Keratinocyte (primary cell): Measurements from ENCODE around the gene CNOT6.

ENCODE experiments used
- EZH2 ChIP-seq: IDR thresholded peaks from one replicate; pipeline ENCODE4 v1.6.1; 2012; ENCODE audit warnings: inconsistent platforms, mild to moderate bottlenecking, low read length, moderate library complexity
- TF ChIP-seq, protein P1 (sequence below), 3 experiments: IDR thresholded peaks in 1 of 3; conservative IDR thresholded peaks in 1 of 3; optimal IDR thresholded peaks in 1 of 3; 2 replicates in 2 of 3; 3 replicates in 1 of 3; pipeline versions ENCODE3 to v1.5.1; 2011; ENCODE audit warnings: low read length in 3 of 3, mild to moderate bottlenecking in 3 of 3, moderate library complexity in 2 of 3, control low read depth in 1 of 3, inconsistent platforms in 1 of 3; ENCODE audit not compliant: insufficient read depth in 2 of 3; ENCODE audit errors: extremely low read depth in 1 of 3

DNA sequence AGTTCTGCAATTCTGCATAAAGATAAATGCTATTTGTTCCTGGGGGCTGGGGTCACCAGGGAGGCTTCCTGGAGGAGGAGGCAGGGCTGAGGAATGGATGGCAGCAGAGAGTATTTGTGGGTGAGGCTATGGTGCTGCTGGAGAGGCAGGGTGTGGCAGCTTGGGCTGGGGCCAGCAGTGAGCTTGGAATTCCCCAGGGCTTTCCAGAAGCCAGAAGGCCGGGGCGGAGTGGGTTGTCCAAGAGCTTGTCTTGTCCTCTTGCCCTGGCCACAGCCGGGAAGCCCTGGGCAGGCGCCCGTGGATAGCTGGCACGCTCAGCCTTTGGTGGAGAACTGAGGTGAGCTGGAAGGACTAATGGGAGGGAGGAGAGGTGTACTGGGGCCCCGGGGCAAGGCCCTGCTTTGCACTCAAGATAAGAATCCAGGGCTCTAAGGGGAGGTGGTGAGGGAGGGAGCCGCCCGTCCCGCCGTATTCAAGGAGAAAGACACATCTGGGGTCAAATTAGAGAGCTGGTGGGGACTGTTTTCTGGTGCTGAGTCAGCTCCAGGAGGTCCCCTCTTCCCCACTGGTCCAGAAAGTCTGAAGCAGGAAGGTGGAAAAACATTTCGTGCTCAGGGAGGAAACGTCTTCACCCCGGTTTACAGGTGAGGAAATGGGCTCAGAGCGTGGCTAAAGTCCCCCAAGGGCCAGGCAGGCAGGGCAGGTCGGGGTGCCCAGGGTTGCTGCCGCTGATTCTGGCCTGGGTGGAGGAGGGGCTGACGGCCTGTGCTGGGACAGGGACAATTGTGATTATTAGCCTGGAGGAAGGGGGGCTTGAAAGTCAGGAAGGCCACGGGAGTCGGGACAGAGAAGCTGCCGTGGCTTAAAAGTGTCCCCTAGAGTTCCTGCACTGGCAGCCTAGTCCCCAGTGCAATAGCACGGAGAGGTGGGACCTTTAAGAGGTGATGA, 26.9 kb upstream of the CNOT6 start:
- TF ChIP-seq, protein P1, sequence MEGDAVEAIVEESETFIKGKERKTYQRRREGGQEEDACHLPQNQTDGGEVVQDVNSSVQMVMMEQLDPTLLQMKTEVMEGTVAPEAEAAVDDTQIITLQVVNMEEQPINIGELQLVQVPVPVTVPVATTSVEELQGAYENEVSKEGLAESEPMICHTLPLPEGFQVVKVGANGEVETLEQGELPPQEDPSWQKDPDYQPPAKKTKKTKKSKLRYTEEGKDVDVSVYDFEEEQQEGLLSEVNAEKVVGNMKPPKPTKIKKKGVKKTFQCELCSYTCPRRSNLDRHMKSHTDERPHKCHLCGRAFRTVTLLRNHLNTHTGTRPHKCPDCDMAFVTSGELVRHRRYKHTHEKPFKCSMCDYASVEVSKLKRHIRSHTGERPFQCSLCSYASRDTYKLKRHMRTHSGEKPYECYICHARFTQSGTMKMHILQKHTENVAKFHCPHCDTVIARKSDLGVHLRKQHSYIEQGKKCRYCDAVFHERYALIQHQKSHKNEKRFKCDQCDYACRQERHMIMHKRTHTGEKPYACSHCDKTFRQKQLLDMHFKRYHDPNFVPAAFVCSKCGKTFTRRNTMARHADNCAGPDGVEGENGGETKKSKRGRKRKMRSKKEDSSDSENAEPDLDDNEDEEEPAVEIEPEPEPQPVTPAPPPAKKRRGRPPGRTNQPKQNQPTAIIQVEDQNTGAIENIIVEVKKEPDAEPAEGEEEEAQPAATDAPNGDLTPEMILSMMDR (optimal IDR thresholded peaks at IDR 0.05 in 1 of 3, IDR thresholded peaks at IDR 0.05 in 1 of 3, conservative IDR thresholded peaks at IDR 0.05 in 1 of 3; ENCODE audit: extremely low read depth in 1 of 3, insufficient read depth in 2 of 3, low read length in 3 of 3), result no peak
- no peak for TF ChIP-seq EZH2
